HL-60 (cell line): Measurements from ENCODE around the gene BTBD7.
A peak's percentile ranks its signal among the peaks of the same experiment; 100 is the strongest.

Experiments used
- DNase-seq, 2 experiments: peaks; one replicate each; pipeline ENCODE4 v3.0.0-alpha.2; 2010 to 2020; ENCODE audit warnings: low read depth in 1 of 2, low spot score in 1 of 2
- H3K27ac ChIP-seq: fragments of 250-450 bp; sonication (Bioruptor Pico); replicated peaks from 2 replicates; pipeline ENCODE4 v1.5.1; 2020; ENCODE audit warnings: mild to moderate bottlenecking, moderate library complexity
- H3K27me3 ChIP-seq: fragments of 250-450 bp; sonication (Bioruptor Pico); 2 replicates; pipeline ENCODE4 v1.5.1; 2021; ENCODE audit warnings: mild to moderate bottlenecking, moderate library complexity; ENCODE audit not compliant: insufficient read depth, poor library complexity, severe bottlenecking
- H3K4me3 ChIP-seq: replicated peaks from 2 replicates; pipeline ENCODE4 v1.5.1; 2011; ENCODE audit warnings: mild to moderate bottlenecking, control low read depth, low read length; ENCODE audit not compliant: insufficient read depth
- CTCF ChIP-seq: IDR thresholded peaks from one replicate; pipeline ENCODE4 v1.5.1; 2011; ENCODE audit warnings: low read length, control low read depth, inconsistent platforms; ENCODE audit not compliant: insufficient read depth
- GABPA ChIP-seq: IDR thresholded peaks from 2 replicates; pipeline ENCODE4 v1.6.1; 2012; ENCODE audit warnings: low read depth
- POLR2AphosphoS5 ChIP-seq: IDR thresholded peaks from 2 replicates; pipeline ENCODE4 v1.6.1; 2012; ENCODE audit warnings: low read depth
- SPI1 ChIP-seq: IDR thresholded peaks from 2 replicates; pipeline ENCODE4 v1.6.1; 2012; ENCODE audit warnings: low read depth, mild to moderate bottlenecking, borderline replicate concordance
- TF ChIP-seq, protein P1 (sequence below): IDR thresholded peaks from 2 replicates; pipeline ENCODE4 v1.6.1; 2012; ENCODE audit warnings: low read depth; ENCODE audit not compliant: insufficient replicate concordance

BTBD7 gene

DNA sequence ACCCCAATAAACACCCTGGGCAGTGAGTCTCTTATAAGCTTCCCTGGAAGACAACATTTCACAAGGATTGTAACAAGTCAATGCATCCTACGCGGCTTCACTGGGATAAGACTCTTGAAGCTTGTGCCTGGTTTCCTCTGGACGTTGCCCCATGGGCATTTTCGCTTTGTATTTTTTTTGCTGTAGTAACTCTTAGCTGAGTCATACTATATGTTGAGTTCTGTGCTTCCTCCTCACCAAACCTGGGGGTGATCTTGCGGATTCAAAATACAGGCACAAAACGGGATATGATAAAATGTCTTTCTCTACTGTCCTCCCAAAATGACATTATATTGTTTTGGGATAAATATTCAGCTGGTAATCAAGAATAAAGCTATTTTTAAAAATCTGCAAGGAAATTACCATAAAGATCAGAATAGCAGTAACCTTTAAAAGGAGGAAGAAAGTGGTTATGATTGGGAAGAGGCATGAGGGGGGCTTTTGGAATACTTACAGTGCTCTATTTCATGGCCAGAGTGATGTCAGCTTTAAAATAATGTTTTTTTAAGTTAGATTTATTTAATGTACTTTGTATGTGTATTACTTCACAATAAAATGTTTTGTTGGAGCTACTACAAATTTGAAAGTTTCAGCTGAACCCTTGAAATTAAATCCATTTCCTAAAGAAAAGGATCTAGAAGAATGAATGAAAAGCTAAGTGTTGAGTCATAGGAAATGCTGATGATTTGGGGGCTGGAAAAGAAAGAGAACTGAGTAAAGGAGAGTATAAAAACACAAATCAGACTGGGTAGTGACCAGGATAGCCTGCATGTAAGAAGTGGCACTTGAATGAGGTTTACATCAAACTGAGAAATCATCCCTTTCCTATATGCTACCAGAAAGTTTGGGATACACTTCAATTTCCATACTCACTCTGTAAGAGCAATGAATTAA, 14.7 kb downstream of the BTBD7 start:
- H3K4me3 ChIP-seq, result no peak overlapping the region
- peak; percentile 28 to 65 for DNase-seq

GRCh38 chr14:93317210-93317874, 15.5 kb downstream of the BTBD7 start:
- Histone ChIP-seq H3K4me3 (no peak overlapping the region), H3K27me3 (no peaks in the 10 kb centered on the region), H3K27ac (peak overlapping the region; percentile 52)
- TF ChIP-seq GABPA (no peak), SPI1 (no peak), POLR2AphosphoS5 (no peak), CTCF (no peak)
- TF ChIP-seq, protein P1, sequence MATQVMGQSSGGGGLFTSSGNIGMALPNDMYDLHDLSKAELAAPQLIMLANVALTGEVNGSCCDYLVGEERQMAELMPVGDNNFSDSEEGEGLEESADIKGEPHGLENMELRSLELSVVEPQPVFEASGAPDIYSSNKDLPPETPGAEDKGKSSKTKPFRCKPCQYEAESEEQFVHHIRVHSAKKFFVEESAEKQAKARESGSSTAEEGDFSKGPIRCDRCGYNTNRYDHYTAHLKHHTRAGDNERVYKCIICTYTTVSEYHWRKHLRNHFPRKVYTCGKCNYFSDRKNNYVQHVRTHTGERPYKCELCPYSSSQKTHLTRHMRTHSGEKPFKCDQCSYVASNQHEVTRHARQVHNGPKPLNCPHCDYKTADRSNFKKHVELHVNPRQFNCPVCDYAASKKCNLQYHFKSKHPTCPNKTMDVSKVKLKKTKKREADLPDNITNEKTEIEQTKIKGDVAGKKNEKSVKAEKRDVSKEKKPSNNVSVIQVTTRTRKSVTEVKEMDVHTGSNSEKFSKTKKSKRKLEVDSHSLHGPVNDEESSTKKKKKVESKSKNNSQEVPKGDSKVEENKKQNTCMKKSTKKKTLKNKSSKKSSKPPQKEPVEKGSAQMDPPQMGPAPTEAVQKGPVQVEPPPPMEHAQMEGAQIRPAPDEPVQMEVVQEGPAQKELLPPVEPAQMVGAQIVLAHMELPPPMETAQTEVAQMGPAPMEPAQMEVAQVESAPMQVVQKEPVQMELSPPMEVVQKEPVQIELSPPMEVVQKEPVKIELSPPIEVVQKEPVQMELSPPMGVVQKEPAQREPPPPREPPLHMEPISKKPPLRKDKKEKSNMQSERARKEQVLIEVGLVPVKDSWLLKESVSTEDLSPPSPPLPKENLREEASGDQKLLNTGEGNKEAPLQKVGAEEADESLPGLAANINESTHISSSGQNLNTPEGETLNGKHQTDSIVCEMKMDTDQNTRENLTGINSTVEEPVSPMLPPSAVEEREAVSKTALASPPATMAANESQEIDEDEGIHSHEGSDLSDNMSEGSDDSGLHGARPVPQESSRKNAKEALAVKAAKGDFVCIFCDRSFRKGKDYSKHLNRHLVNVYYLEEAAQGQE, result no peak
- DNase-seq, result no peak

More for the DNA sequence above, 14.7 kb downstream of the BTBD7 start:
- peak overlapping the region; percentile 52 for H3K27ac ChIP-seq
- H3K27me3 ChIP-seq, result no peaks in the 10 kb centered on the region
- no peak for TF ChIP-seq POLR2AphosphoS5
- TF ChIP-seq GABPA, result no peak
- TF ChIP-seq, protein P1, result no peak
- no peak for TF ChIP-seq CTCF
- TF ChIP-seq SPI1, result no peak

GRCh38 chr14:93316716-93317115, 16.1 kb downstream of the BTBD7 start:
- H3K4me3 ChIP-seq, result no peak overlapping the region
- H3K27me3 ChIP-seq, result no peaks in the 10 kb centered on the region
- TF ChIP-seq GABPA, result no peak
- DNase-seq, result no peak
- H3K27ac ChIP-seq, result no peak overlapping the region

DNA sequence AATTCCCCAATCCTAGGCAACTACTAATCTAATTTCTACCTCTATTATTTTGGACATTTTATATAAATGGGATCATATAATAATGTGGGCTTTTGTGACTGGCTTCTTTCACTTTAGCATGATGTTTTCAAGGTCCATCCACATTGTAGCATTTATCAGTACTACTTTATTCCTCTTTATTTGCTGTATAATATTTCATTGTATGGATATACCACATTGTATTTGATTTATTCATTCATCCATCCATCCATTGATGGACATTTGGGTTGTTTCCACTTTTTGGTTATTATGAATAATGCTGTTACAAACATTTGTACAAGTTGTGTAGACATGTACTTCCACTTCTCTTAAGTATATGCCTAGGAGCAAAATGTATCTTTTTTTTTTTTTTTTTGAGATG, 17.3 kb downstream of the BTBD7 start:
- TF ChIP-seq, protein P1, result no peak
- TF ChIP-seq CTCF (no peak), GABPA (no peak), POLR2AphosphoS5 (no peak)
- Histone ChIP-seq H3K4me3 (no peak overlapping the region), H3K27ac (no peak overlapping the region), H3K27me3 (no peaks in the 10 kb centered on the region)
- no peak for DNase-seq
